T47D (cell line): ENCODE results near the gene RPTOR.
"Not testable (repeated sequence)": the region's sequence is repeated elsewhere in the genome, so short reads cannot be mapped to it uniquely, and the experiment has no call there.

Experiments used
- DNase-seq, 2 experiments: peaks; one replicate each; pipeline versions ENCODE4 v3.0.0 to v3.0.0-alpha.2; 2011 to 2012; ENCODE audit warnings: low read depth in 1 of 2, low spot score in 1 of 2
- JUND ChIP-seq: IDR thresholded peaks from 2 replicates; pipeline ENCODE4 v1.6.1; 2012; ENCODE audit warnings: low read depth
- in situ Hi-C: cut with HindIII; loops from 2 replicates; pipeline ENCODE4 v1.10.0; 2016; ENCODE audit warnings: low sequenced_read_pairs, low pct_unique_long_range_greater_than_20kb

The RPTOR gene

GRCh38 chr17:80737106-80738019, 192.7 kb downstream of the RPTOR start:
- TF ChIP-seq JUND: no peak
- in situ Hi-C loops: no loop called here
- DNase-seq: no peak

DNA sequence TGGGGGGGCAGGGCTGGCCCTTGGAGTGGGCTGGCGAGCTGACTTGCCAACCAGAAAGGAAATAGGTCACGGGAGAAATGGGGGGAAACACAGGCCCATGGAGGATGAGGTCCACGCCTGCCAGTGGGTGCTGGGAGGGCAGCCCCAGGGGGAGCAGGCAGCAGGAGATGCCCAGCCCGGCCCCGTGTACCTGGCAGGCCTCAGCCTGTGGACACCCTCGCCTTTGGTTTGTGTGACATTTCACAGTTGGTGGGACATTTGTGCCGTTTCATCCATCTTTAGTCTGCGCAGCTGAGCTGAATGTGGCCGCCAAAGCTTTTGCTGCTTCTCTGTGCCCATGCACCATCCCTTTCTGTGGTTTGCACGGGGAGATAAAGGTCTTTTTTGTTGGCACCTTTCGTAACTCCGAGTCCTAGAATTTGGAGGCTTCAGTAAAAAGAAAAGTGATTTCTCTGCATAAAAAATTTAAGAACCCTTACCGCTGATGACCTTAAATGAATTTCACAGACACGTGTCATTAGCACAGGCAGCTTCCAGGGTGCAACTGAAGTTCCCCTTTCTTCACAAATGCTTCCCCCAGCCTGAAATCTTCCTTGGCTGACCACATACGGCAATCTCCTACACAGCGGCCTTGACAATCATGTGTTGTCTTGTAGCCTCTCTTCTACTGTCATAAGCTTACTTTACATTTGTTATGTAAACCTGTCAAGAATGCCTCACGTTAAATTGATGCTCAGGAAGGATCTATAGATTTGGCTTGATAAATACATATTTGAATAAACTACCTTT, 193.6 kb downstream of the RPTOR start:
- in situ Hi-C loops: no loop called here
- no peak for DNase-seq
- TF ChIP-seq JUND: no peak

GRCh38 chr17:80738987-80739730, 194.5 kb downstream of the RPTOR start:
- TF ChIP-seq JUND: no peak
- no peak for DNase-seq
- in situ Hi-C loops: no loop called here

DNA sequence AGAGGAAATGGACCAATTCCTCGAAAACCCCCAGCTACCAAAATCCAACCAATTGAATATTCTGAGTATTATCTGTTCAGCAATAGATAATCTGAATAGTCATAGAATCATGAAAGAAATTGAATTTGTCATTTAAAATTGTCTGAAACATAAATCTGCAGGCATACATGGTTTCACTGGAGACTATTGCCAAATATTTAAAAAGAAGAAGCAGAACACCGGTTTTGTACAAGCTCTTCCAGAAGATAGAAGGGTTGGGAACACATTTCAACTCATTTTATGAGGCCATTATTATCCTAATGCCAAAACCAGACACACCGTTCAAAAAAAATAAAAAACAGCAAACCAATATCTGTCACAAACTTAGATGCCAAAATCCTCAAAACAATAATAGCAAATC, 195.5 kb downstream of the RPTOR start:
- in situ Hi-C loops: no loop called here
- no peak for TF ChIP-seq JUND
- no peak for DNase-seq

DNA sequence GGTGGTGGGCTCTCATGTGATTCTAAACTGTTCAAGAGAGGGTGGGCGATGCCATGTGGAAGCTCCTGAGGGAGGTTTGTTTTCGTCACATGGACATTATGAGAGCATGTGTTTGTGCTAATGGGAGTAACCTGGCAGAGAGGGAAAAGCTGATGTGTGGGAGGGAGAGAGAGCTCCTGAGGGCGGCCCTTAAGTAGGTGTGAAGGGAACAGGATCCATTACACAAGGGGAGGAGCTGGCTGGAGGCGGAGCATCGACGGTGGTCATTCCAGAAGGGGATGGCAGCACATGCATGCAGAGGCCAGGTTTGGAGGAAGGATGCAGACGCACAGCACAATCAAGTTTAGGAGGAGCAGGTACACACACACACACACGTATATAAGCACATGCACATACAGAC, 197.5 kb downstream of the RPTOR start:
- in situ Hi-C loops: no loop called here
- TF ChIP-seq JUND: no peak
- no peak for DNase-seq

DNA sequence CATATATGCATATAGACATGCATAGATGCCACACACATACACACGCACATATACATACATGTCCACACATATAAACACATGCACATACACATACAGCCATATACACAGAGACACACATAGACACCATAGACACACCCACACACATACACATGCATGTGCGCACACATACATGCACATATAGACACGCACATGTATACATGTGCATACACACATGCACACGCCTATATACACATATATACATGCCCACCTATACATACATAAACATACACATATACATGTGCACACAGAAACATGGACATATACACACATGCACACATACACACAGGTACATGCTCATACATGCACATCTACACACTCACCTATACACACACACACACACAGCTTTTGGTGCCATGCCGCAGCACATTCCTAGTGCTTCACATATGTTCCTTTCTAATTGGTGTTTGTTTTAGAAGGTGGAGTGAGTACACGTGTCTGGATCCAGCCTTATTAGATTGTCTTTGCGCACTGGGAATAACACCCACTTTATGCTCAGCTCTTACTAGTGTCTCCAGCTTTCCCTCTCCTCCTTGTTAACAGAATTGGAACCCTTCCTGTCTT, 198.0 kb downstream of the RPTOR start:
- in situ Hi-C loops: no loop called here
- no peak for DNase-seq
- no peak for TF ChIP-seq JUND

DNA sequence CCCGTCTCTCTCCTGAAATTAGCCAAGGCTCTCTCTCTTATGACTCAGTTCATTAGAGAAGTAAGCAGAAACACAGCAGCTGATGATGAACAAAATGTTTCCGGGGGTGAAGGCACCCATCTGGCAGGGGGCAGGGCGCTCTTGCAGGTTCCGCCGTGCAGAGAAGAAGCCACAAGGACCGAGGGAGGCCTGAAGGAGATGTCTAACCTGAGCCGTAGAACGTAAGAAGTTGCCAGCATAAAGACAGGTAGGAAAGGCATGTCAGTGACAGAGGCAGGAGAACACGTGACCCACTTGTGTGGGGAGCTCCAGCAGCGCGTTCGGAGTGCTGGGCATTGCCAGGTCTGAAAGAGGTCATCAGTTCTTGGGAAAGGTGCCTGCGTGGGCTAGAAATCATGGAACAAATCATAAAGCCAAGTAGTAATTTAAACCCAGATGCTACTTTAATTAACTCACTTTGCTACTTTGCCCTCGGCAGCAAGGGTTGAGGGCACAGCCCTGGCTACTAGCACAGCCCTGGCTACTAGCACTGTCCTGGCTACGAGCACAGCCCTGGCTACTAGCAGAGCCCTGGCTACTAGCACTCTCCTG, 198.6 kb downstream of the RPTOR start:
- DNase-seq: no peak
- TF ChIP-seq JUND: no peak
- in situ Hi-C loops: no loop called here

DNA sequence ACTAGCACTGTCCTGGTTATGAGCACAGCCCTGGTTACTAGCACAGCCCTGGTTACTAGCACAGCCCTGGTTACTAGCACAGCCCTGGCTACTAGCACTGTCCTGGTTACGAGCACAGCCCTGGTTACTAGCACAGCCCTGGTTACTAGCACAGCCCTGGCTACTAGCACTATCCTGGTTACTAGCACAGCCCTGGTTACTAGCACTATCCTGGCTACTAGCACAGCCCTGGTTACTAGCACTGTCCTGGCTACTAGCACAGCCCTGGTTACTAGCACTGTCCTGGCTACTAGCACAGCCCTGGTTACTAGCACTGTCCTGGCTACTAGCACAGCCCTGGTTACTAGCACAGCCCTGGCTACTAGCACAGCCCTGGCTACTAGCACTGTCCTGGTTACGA, 199.3 kb downstream of the RPTOR start:
- in situ Hi-C loops, DNase-seq: not testable (repeated sequence)

- in situ Hi-C loops, DNase-seq: not testable (repeated sequence)
Observed at GRCh38 chr17:80744725-80745124, 200.1 kb downstream of the RPTOR start.

DNA sequence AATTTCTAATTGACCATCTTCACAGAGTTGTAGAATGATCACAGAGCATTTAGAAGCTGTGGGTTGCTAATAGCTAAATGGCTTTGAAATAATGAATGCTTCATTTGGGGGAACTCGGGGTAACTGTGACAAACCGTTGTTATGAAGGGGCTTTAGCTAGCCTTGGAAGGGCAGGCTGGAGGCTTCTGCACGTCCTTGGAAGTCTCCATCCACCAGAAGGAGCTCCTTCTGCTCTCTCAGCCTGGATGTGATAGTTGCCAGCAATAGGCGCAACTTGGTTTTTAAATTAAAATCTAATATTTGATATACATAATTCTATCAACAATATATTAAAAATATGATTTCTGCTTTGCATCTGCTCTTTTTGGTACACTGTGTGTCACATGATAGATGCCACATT, 200.5 kb downstream of the RPTOR start:
- DNase-seq: no peak
- in situ Hi-C loops: no loop called here
- TF ChIP-seq JUND: no peak

DNA sequence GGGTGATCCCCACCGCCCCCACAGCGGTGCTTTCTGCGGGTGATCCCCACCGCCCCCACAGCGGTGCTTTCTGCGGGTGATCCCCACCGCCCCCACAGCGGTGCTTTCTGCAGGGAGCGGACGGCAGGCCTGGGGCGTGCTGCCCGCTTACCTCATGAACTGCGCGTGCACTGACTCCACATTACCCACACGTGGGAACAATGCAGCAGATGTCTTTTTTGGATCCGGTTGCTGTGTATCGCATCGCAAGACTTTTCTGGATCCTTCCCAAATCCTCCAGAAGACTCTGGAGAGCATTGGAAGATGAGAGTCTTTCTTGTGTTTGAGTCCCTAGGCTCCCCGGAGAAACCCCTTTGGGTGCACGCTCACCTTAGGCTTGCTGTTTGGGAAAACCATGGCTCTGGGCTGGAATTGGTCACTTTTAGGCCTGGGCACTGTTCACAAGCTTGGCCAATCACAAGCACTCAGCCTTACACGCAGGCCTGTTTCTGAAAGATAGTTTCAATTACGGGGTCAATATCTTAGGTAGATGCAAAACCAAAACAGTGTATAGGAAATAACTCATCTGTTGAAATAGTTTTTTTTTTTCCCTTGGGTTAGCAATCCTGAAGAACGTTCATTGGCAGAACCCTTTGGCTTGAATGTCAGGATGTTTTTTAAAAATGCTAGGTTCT, 201.8 kb downstream of the RPTOR start:
- in situ Hi-C loops: no loop called here
- no peak for TF ChIP-seq JUND
- DNase-seq: no peak

DNA sequence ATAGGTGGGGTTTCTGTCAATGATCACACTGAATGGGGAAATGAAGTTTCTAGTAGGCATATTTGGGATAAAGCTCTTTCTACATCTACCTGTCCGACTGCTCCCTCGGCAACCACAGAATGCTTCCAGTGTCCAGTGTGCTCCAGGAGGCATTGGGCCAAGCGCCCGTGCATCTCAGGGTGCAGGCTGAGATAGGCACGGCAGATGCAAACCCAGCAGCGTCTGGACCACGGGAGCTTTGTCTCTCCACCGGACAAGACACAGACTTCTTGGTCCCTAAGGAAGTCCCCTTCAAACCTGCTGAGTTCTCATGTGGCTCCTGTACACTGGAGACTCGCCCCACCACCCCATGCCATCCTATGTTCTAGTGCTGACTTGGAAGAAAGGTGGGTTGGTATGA, 202.8 kb downstream of the RPTOR start:
- in situ Hi-C loops: no loop called here
- no peak for TF ChIP-seq JUND
- DNase-seq: no peak
